H9 (cell line): Measurements from ENCODE around the gene INO80. TPM values are rescaled to one million over a fixed set of nuclear protein-coding genes. Genes with fewer than 3 reads are reported as not detected.

Experiments used
- DNase-seq: peaks from one replicate; pipeline ENCODE4 v3.0.0-alpha.2; 2017
- H2AFZ ChIP-seq: one replicate; pipeline ENCODE4 v1.6.1; 2013; ENCODE audit warnings: mild to moderate bottlenecking, low read length, control low read depth, moderate library complexity
- H2AK5ac ChIP-seq: 2 replicates; pipeline ENCODE4 v1.6.1; 2013; ENCODE audit warnings: low read length, control low read depth, mixed read lengths; ENCODE audit not compliant: insufficient read length
- H2BK120ac ChIP-seq: one replicate; pipeline ENCODE4 v1.6.1; 2013; ENCODE audit warnings: low read depth, mild to moderate bottlenecking, low read length, control low read depth, inconsistent platforms; ENCODE audit not compliant: poor library complexity, severe bottlenecking
- H2BK12ac ChIP-seq: 2 replicates; pipeline ENCODE4 v1.6.1; 2013; ENCODE audit warnings: low read length, control low read depth, mixed read lengths, low read depth; ENCODE audit not compliant: insufficient read length
- H2BK15ac ChIP-seq: 2 replicates; pipeline ENCODE4 v1.6.1; 2013; ENCODE audit warnings: low read depth, low read length, control low read depth
- H2BK20ac ChIP-seq: one replicate; pipeline ENCODE4 v1.6.1; 2013; ENCODE audit warnings: low read depth, mild to moderate bottlenecking, low read length, control low read depth, inconsistent platforms; ENCODE audit not compliant: poor library complexity, severe bottlenecking
- H2BK5ac ChIP-seq: 2 replicates; pipeline ENCODE4 v1.6.1; 2013; ENCODE audit warnings: low read length, control low read depth, mixed read lengths; ENCODE audit not compliant: insufficient read length
- H3K14ac ChIP-seq: 2 replicates; pipeline ENCODE4 v1.6.1; 2013; ENCODE audit warnings: low read length, control low read depth; ENCODE audit not compliant: insufficient read depth
- H3K18ac ChIP-seq: 2 replicates; pipeline ENCODE4 v1.6.1; 2013; ENCODE audit warnings: low read depth, mild to moderate bottlenecking, mixed read lengths, low read length, control low read depth; ENCODE audit not compliant: insufficient read length
- H3K23ac ChIP-seq: 2 replicates; pipeline ENCODE4 v1.6.1; 2013; ENCODE audit warnings: low read length, control low read depth, mixed read lengths, low read depth; ENCODE audit not compliant: insufficient read length
- H3K23me2 ChIP-seq: 2 replicates; pipeline ENCODE4 v1.6.1; 2013; ENCODE audit warnings: low read depth, mild to moderate bottlenecking, mixed read lengths, low read length, control low read depth; ENCODE audit not compliant: insufficient read length, poor library complexity, severe bottlenecking
- H3K27ac ChIP-seq: 2 replicates; pipeline ENCODE4 v1.5.1; 2013; ENCODE audit warnings: low read length, control low read depth, mixed read lengths, low read depth; ENCODE audit not compliant: insufficient read length
- H3K27me3 ChIP-seq: 2 replicates; pipeline ENCODE4 v1.6.1; 2013; ENCODE audit warnings: low read length, control low read depth, inconsistent platforms; ENCODE audit not compliant: insufficient read depth
- H3K4ac ChIP-seq: 2 replicates; pipeline ENCODE4 v1.6.1; 2013; ENCODE audit warnings: low read depth, mild to moderate bottlenecking, control low read depth, inconsistent platforms, low read length, moderate library complexity
- H3K4me1 ChIP-seq: 2 replicates; pipeline ENCODE4 v1.6.1; 2013; ENCODE audit warnings: low read length, control low read depth, inconsistent platforms; ENCODE audit not compliant: insufficient read depth
- H3K4me2 ChIP-seq: 2 replicates; pipeline ENCODE4 v1.6.1; 2013; ENCODE audit warnings: low read length, control low read depth, mixed read lengths; ENCODE audit not compliant: insufficient read length, insufficient read depth
- H3K56ac ChIP-seq: 2 replicates; pipeline ENCODE4 v1.6.1; 2013; ENCODE audit warnings: low read depth, mild to moderate bottlenecking, mixed read lengths, low read length, control low read depth; ENCODE audit not compliant: insufficient read length
- H3K79me1 ChIP-seq: 2 replicates; pipeline ENCODE4 v1.6.1; 2013; ENCODE audit warnings: low read depth, mild to moderate bottlenecking, moderate library complexity, low read length, control low read depth, inconsistent platforms; ENCODE audit not compliant: insufficient read depth, poor library complexity, severe bottlenecking
- H3K79me2 ChIP-seq: 2 replicates; pipeline ENCODE4 v1.6.1; 2013; ENCODE audit warnings: low read length, control low read depth, inconsistent platforms; ENCODE audit not compliant: insufficient read depth
- H3K9ac ChIP-seq: 2 replicates; pipeline ENCODE4 v1.6.1; 2013; ENCODE audit warnings: low read length, control low read depth, mixed read lengths; ENCODE audit not compliant: insufficient read length; ENCODE audit errors: extremely low read depth
- H3K9me3 ChIP-seq: one replicate; pipeline ENCODE4 v1.6.1; 2013; ENCODE audit warnings: low read depth, low read length, inconsistent platforms; ENCODE audit not compliant: control insufficient read depth
- H3T11ph ChIP-seq: one replicate; pipeline ENCODE4 v1.6.1; 2013; ENCODE audit warnings: mild to moderate bottlenecking, low read length, control low read depth, inconsistent platforms
- H4K20me1 ChIP-seq: one replicate; pipeline ENCODE4 v1.6.1; 2013; ENCODE audit not compliant: control insufficient read depth, insufficient read length, insufficient read depth
- H4K5ac ChIP-seq: 2 replicates; pipeline ENCODE4 v1.6.1; 2013; ENCODE audit warnings: low read depth, mild to moderate bottlenecking, mixed read lengths, low read length, control low read depth; ENCODE audit not compliant: insufficient read length
- H4K8ac ChIP-seq: replicated peaks from 2 replicates; pipeline ENCODE4 v1.6.1; 2013; ENCODE audit warnings: low read length, control low read depth, mixed read lengths, low read depth; ENCODE audit not compliant: insufficient read length
- H4K91ac ChIP-seq: 2 replicates; pipeline ENCODE4 v1.6.1; 2013; ENCODE audit warnings: low read depth, mild to moderate bottlenecking, moderate library complexity, mixed read lengths, low read length, control low read depth; ENCODE audit not compliant: insufficient read length
- H3K27ac Mint-ChIP-seq, 3 experiments: 2 replicates in 2 of 3; 3 replicates in 1 of 3; pipeline ENCODE4 v1.8.0; 2020 to 2021; ENCODE audit warnings: mixed read lengths in 3 of 3, mild to moderate bottlenecking in 1 of 3, moderate library complexity in 1 of 3
- H3K27me3 Mint-ChIP-seq: 2 replicates; pipeline ENCODE4 v1.8.0; 2021; ENCODE audit warnings: low read depth, mild to moderate bottlenecking, moderate library complexity, mixed read lengths
- H3K36me3 Mint-ChIP-seq, 3 experiments: 2 replicates in 2 of 3; 3 replicates in 1 of 3; pipeline ENCODE4 v1.8.0; 2020 to 2021; ENCODE audit warnings: low read depth in 3 of 3, mixed read lengths in 3 of 3; ENCODE audit not compliant: insufficient read depth in 1 of 3
- H3K4me1 Mint-ChIP-seq, 2 experiments: 2 replicates each; pipeline ENCODE4 v1.8.0; 2020; ENCODE audit warnings: mixed read lengths in 2 of 2
- H3K4me3 Mint-ChIP-seq, 2 experiments: 2 replicates in 1 of 2; 3 replicates in 1 of 2; pipeline ENCODE4 v1.8.0; 2020 to 2021; ENCODE audit warnings: mild to moderate bottlenecking in 2 of 2, mixed read lengths in 2 of 2, moderate library complexity in 1 of 2
- H3K9me3 Mint-ChIP-seq, 2 experiments: 2 replicates in 1 of 2; 3 replicates in 1 of 2; pipeline ENCODE4 v1.8.0; 2020; ENCODE audit warnings: mild to moderate bottlenecking in 2 of 2, mixed read lengths in 2 of 2, moderate library complexity in 1 of 2
- CTCF ChIP-seq: fragments of 200-600 bp; sonication (generic); conservative IDR thresholded peaks from 3 replicates; pipeline ENCODE4 v1.8.0; 2021; ENCODE audit warnings: antibody characterized with exemption, mild to moderate bottlenecking
- WGBS: extraction: QIAGEN DNeasy Blood & Tissue Kit; methylation state at CpG from one replicate; pipeline ENCODE4 v1.1.7; 2013; ENCODE audit warnings: missing lambda C conversion rate, low lambda C conversion rate, mixed read lengths; ENCODE audit not compliant: insufficient read length; ENCODE audit errors: extremely low coverage; 5-methylcytosine and 5-hydroxymethylcytosine counted together
- total RNA-seq: library from RNA; stranded (reverse); gene quantifications from 2 replicates; pipeline ENCODE4 v1.2.1, GENCODE V29; 2021

Gene INO80
- total RNA-seq, 1 experiment from 2014 or later: 29.2 TPM

DNA sequence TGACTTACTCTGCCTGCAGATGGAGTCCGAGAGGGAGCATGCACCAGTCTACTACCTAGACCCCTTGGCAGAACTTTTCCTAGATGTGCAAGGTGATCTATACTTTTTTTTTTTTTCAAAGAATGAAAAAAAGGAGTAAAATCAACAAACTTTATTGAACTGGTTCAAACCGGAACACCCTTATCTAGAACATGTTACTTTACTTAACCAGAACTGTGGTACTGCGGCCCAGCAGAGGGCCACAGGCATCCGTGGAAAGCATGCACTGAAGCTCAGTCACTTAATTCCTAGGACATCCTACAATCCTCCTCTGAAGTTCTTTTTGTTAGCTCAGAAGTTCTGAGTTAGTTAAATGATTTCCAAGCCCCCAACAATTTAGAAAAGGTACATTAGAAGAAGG is 141.2 kb downstream of the INO80 start:
- Histone ChIP-seq H3K18ac (no peak overlapping the region), H3K23ac (no peak overlapping the region), H3K4me2 (no peak overlapping the region), H4K8ac (no peak overlapping the region), H2BK12ac (no peak overlapping the region), H3K4ac (no peak overlapping the region), H2AFZ (no peak overlapping the region), H3K79me2 (no peaks in the 10 kb centered on the region), H3T11ph (no peak overlapping the region), H3K14ac (no peak overlapping the region), H3K27ac (no peak overlapping the region), H2BK15ac (no peak overlapping the region), H4K20me1 (no peaks in the 10 kb centered on the region), H3K27me3 (no peaks in the 10 kb centered on the region), H2BK20ac (no peak overlapping the region), H2BK5ac (no peak overlapping the region), H3K56ac (no peak overlapping the region), H4K5ac (no peak overlapping the region), H3K79me1 (no peaks in the 10 kb centered on the region), H2BK120ac (no peak overlapping the region), H3K4me1 (no peaks in the 10 kb centered on the region; the same call in 1 of the 2 replicates), H4K91ac (no peak overlapping the region), H3K9ac (no peak overlapping the region), H2AK5ac (no peak overlapping the region), H3K9me3 (no peaks in the 10 kb centered on the region), H3K23me2 (no peaks in the 10 kb centered on the region)
- H3K27ac Mint-ChIP-seq: no peak overlapping the region
- H3K4me3 Mint-ChIP-seq: no peak overlapping the region
- 0 out of 3 replicates have a peak, but pooled peaks have one; percentile 21 for TF ChIP-seq CTCF
- no CpG with 5 or more reads among the region's 4 CpGs for WGBS
- peaks cover 6 to 10% of the 10 kb centered on the region in 2 experiments for H3K4me1 Mint-ChIP-seq
- peaks cover 7 to 42% (median 36%) of the 10 kb centered on the region in 3 experiments for H3K36me3 Mint-ChIP-seq
- DNase-seq: no peak
- no peaks in the 10 kb centered on the region for H3K27me3 Mint-ChIP-seq
- H3K9me3 Mint-ChIP-seq: no peaks in the 10 kb centered on the region
